Measurements from ENCODE around the gene SH3BP1.

DNA sequence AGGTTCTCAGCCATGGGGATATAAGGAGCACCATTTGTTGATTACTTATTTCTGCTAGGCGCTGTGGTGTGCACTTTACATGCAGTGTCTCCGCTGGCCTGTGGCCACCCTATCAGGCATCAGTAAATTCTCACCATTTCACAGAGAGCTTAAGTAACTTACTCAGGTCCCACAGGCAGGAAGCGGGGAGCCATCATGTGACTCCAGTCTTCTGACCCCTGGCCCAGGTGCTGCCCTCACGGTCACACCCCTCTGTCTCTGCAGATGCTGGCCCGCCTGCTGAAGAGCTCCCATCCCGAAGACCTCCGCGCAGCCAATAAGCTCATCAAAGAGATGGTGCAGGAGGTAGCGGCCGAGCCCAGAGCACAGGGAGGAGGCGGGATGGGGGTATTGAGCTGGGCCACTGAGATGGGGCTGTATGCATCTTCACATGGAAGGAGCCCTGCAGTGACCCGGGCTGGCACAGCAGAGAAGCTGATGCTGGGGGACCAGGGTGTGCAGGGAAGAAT lies 18.1 kb upstream of the SH3BP1 start:
- TF ChIP-seq, protein P1, sequence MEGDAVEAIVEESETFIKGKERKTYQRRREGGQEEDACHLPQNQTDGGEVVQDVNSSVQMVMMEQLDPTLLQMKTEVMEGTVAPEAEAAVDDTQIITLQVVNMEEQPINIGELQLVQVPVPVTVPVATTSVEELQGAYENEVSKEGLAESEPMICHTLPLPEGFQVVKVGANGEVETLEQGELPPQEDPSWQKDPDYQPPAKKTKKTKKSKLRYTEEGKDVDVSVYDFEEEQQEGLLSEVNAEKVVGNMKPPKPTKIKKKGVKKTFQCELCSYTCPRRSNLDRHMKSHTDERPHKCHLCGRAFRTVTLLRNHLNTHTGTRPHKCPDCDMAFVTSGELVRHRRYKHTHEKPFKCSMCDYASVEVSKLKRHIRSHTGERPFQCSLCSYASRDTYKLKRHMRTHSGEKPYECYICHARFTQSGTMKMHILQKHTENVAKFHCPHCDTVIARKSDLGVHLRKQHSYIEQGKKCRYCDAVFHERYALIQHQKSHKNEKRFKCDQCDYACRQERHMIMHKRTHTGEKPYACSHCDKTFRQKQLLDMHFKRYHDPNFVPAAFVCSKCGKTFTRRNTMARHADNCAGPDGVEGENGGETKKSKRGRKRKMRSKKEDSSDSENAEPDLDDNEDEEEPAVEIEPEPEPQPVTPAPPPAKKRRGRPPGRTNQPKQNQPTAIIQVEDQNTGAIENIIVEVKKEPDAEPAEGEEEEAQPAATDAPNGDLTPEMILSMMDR (conservative IDR thresholded peaks at IDR 0.05; ENCODE audit: low read depth, low read length) = no peak
- TF ChIP-seq EZH2 (IDR thresholded peaks at IDR 0.05; ENCODE audit: borderline replicate concordance, low read depth, low read length, poor library complexity, severe bottlenecking) = no peak
